IMR-90 (cell line): ENCODE data around the gene SHROOM3. TPM values are rescaled to one million over a fixed set of nuclear protein-coding genes. Genes with fewer than 3 reads are reported as not detected.

Experiments
- ATAC-seq: fragments of 200-7000 bp; cut with Tn5 transposase; 2 replicates; pipeline ENCODE4 v1.9.1; 2020; ENCODE audit warnings: low read depth, mild to moderate bottlenecking, moderate library complexity
- BruUV-seq: library from RNA; stranded (reverse); fragments of 400-500 nt; replicated peaks from 2 replicates; lab custom pipeline; 2021; lab: Mats Ljungman, UMichigan
- CTCF ChIA-PET: fragments of 300-600 bp; formaldehyde crosslinking; extraction: SDS; loops from one replicate; lab custom pipeline; 2021; ENCODE audit warnings: antibody characterized with exemption; lab: Yijun Ruan, JAX
- POLR2A ChIA-PET: fragments of 300-600 bp; sonication (Branson Sonifier 250); formaldehyde crosslinking; loops from one replicate; lab custom pipeline; 2022; ENCODE audit warnings: antibody characterized with exemption; ENCODE audit not compliant: unreplicated experiment; lab: Charles Lee
- DNase-seq: peaks from one replicate; pipeline ENCODE4 v3.0.0; 2013
- H2AFZ ChIP-seq: replicated peaks from 2 replicates; pipeline ENCODE3; 2013; ENCODE audit warnings: low read length, mild to moderate bottlenecking; ENCODE audit not compliant: poor library complexity
- H2AK5ac ChIP-seq: 2 replicates; pipeline ENCODE4 v1.6.1; 2013; ENCODE audit warnings: low read depth, low read length, inconsistent platforms
- H2AK9ac ChIP-seq: replicated peaks from 2 replicates; pipeline ENCODE3; 2013; ENCODE audit warnings: mild to moderate bottlenecking, low read depth, low read length, moderate library complexity; ENCODE audit not compliant: poor library complexity
- H2BK120ac ChIP-seq: 2 replicates; pipeline ENCODE4 v1.6.1; 2013; ENCODE audit warnings: low read depth, low read length, inconsistent platforms
- H2BK15ac ChIP-seq: 3 replicates; pipeline ENCODE4 v1.6.1; 2013; ENCODE audit warnings: low read depth, low read length, inconsistent platforms
- H2BK20ac ChIP-seq: 2 replicates; pipeline ENCODE4 v1.6.1; 2013; ENCODE audit warnings: low read depth, mild to moderate bottlenecking, inconsistent platforms, low read length, moderate library complexity
- H2BK5ac ChIP-seq: 2 replicates; pipeline ENCODE4 v1.6.1; 2013; ENCODE audit warnings: mild to moderate bottlenecking, low read depth, low read length, inconsistent platforms; ENCODE audit not compliant: poor library complexity, severe bottlenecking
- H3K14ac ChIP-seq: replicated peaks from 2 replicates; pipeline ENCODE4 v1.6.1; 2013; ENCODE audit warnings: low read depth, low read length, inconsistent platforms
- H3K18ac ChIP-seq: 2 replicates; pipeline ENCODE4 v1.6.1; 2013; ENCODE audit warnings: low read depth, low read length, control low read depth
- H3K23ac ChIP-seq: 2 replicates; pipeline ENCODE4 v1.6.1; 2013; ENCODE audit warnings: low read depth, low read length, inconsistent platforms
- H3K27ac ChIP-seq: 2 replicates; pipeline ENCODE4 v1.5.1; 2013; ENCODE audit warnings: mild to moderate bottlenecking, control low read depth, low read length; ENCODE audit not compliant: insufficient read depth
- H3K27me3 ChIP-seq: 2 replicates; pipeline ENCODE4 v1.6.1; 2013; ENCODE audit warnings: low read length; ENCODE audit not compliant: control insufficient read depth, insufficient read depth
- H3K36me3 ChIP-seq: 2 replicates; pipeline ENCODE4 v1.6.1; 2013; ENCODE audit warnings: low read length, mixed read lengths; ENCODE audit not compliant: control insufficient read depth, insufficient read depth
- H3K4ac ChIP-seq: 2 replicates; pipeline ENCODE4 v1.6.1; 2013; ENCODE audit warnings: low read depth, low read length, inconsistent platforms
- H3K4me1 ChIP-seq: 2 replicates; pipeline ENCODE4 v1.6.1; 2013; ENCODE audit warnings: low read length, mixed read lengths; ENCODE audit not compliant: control insufficient read depth, insufficient read depth
- H3K4me2 ChIP-seq: 2 replicates; pipeline ENCODE4 v1.6.1; 2013; ENCODE audit warnings: low read depth, mild to moderate bottlenecking, control low read depth, low read length, moderate library complexity
- H3K4me3 ChIP-seq: 2 replicates; pipeline ENCODE4 v1.5.1; 2013; ENCODE audit warnings: low read depth, mild to moderate bottlenecking, control low read depth, low read length, moderate library complexity; ENCODE audit not compliant: insufficient read depth
- H3K56ac ChIP-seq: 2 replicates; pipeline ENCODE4 v1.6.1; 2013; ENCODE audit warnings: low read length, inconsistent platforms; ENCODE audit not compliant: insufficient read depth; ENCODE audit errors: extremely low read depth
- H3K79me1 ChIP-seq, 2 experiments: 2 replicates each; pipeline ENCODE4 v1.6.1; 2013; ENCODE audit warnings: low read length in 2 of 2, inconsistent platforms in 1 of 2, low read depth in 1 of 2
- H3K9ac ChIP-seq: 2 replicates; pipeline ENCODE4 v1.6.1; 2013; ENCODE audit warnings: low read depth, low read length, control low read depth
- H3K9me1 ChIP-seq: 2 replicates; pipeline ENCODE4 v1.6.1; 2013; ENCODE audit warnings: low read length, inconsistent platforms; ENCODE audit not compliant: insufficient read depth
- H3K9me3 ChIP-seq: 2 replicates; pipeline ENCODE4 v1.6.1; 2013; ENCODE audit warnings: low read length; ENCODE audit not compliant: control insufficient read depth, insufficient read depth
- H4K20me1 ChIP-seq: 2 replicates; pipeline ENCODE4 v1.6.1; 2013; ENCODE audit warnings: low read length, inconsistent platforms; ENCODE audit not compliant: insufficient read depth
- H4K5ac ChIP-seq: 2 replicates; pipeline ENCODE4 v1.6.1; 2013; ENCODE audit warnings: mild to moderate bottlenecking, low read depth, low read length, control low read depth
- H4K8ac ChIP-seq, 2 experiments: 2 replicates each; pipeline ENCODE4 v1.6.1; 2013; ENCODE audit warnings: low read depth in 2 of 2, low read length in 2 of 2, control low read depth in 1 of 2, inconsistent platforms in 1 of 2
- H4K91ac ChIP-seq: 2 replicates; pipeline ENCODE4 v1.6.1; 2013; ENCODE audit warnings: low read depth, low read length, inconsistent platforms; ENCODE audit not compliant: insufficient read depth
- BHLHE40 ChIP-seq: fragments of 150-350 bp; IDR thresholded peaks from 2 replicates; pipeline ENCODE4 v1.6.1; 2016; ENCODE audit warnings: mild to moderate bottlenecking, low read depth, low read length
- CEBPB ChIP-seq: IDR thresholded peaks from 2 replicates; pipeline ENCODE4 v1.6.1; 2012; ENCODE audit warnings: low read depth, low read length, improper control_type of control experiment
- MAZ ChIP-seq: IDR thresholded peaks from 2 replicates; pipeline ENCODE4 v1.6.1; 2012; ENCODE audit warnings: low read depth, mild to moderate bottlenecking, low read length, improper control_type of control experiment, moderate library complexity, borderline replicate concordance
- MXI1 ChIP-seq: IDR thresholded peaks from 2 replicates; pipeline ENCODE4 v1.6.1; 2012; ENCODE audit warnings: low read depth, mild to moderate bottlenecking, low read length, moderate library complexity, borderline replicate concordance
- RCOR1 ChIP-seq: IDR thresholded peaks from 2 replicates; pipeline ENCODE4 v1.6.1; 2012; ENCODE audit warnings: mild to moderate bottlenecking, low read length, improper control_type of control experiment; ENCODE audit not compliant: insufficient replicate concordance
- RFX5 ChIP-seq: IDR thresholded peaks from 2 replicates; pipeline ENCODE4 v1.8.0; 2012; ENCODE audit warnings: low read depth, mild to moderate bottlenecking, low read length, moderate library complexity
- SMC3 ChIP-seq: fragments of 150-350 bp; IDR thresholded peaks from 2 replicates; pipeline ENCODE4 v1.6.1; 2016; ENCODE audit warnings: low read depth, mild to moderate bottlenecking, antibody characterized with exemption, low read length, moderate library complexity
- WGBS, 2 experiments: methylation state at CpG; one replicate each; pipeline versions ENCODE4 v1.1.5 to v1.1.7; 2013; ENCODE audit warnings: missing lambda C conversion rate in 2 of 2; ENCODE audit not compliant: insufficient read length in 1 of 2; ENCODE audit errors: extremely low coverage in 2 of 2; 5-methylcytosine and 5-hydroxymethylcytosine counted together
- dilution Hi-C: fragments of 300-500 bp; cut with HindIII; formaldehyde crosslinking; loops from one replicate; pipeline ENCODE4 v1.14.3; 2018; ENCODE audit warnings: low sequenced_read_pairs; ENCODE audit not compliant: unreplicated experiment
- in situ Hi-C: fragments of 300-500 bp; cut with MboI; formaldehyde crosslinking; loops from 3 replicates; pipeline ENCODE4 v1.14.3; 2019; ENCODE audit warnings: low sequenced_read_pairs, inconsistent platforms, mixed read lengths
- intact Hi-C: fragments of 100-400 bp; cut with micrococcal nuclease; formaldehyde crosslinking; loops from 2 replicates; pipeline ENCODE4 v1.10.0; 2022
- polyA plus RNA-seq, 3 experiments: library from polyadenylated mRNA; depleted of rRNA; stranded (reverse); fragments of >200 nt; gene quantifications; 2 replicates each; pipeline ENCODE4 v1.2.3, GENCODE V29; 2012; ENCODE audit warnings: low replicate concordance in 1 of 3
- total RNA-seq: library from RNA; depleted of rRNA; stranded (reverse); fragments of >200 nt; gene quantifications from 2 replicates; pipeline ENCODE4 v1.2.3, GENCODE V29; 2012
- TF ChIP-seq, protein P1 (sequence below): fragments of 150-350 bp; IDR thresholded peaks from 2 replicates; pipeline ENCODE4 v1.6.1; 2016; ENCODE audit warnings: low read depth, mild to moderate bottlenecking, low read length, moderate library complexity, borderline replicate concordance
- TF ChIP-seq, protein P2 (sequence below): conservative IDR thresholded peaks from 2 replicates; pipeline ENCODE4 v1.5.1; 2012; ENCODE audit warnings: mild to moderate bottlenecking, low read depth, low read length, improper control_type of control experiment

Gene SHROOM3
- total and polyA plus RNA-seq, 2 of the 4 experiments (the other 2 are of a cell fraction) = 10.8 to 19.5 TPM

- no peak overlapping the region for H3K4me2 ChIP-seq
- no peaks in the 10 kb centered on the region for H3K36me3 ChIP-seq
- peaks cover 0 to 6% of the 10 kb centered on the region in 2 experiments; a peak in 2 of 4 replicates for H3K79me1 ChIP-seq
- no peaks in the 10 kb centered on the region for H3K27me3 ChIP-seq
- 0 out of 4 replicates have a peak overlapping the region, but pooled peaks of 1 of the 2 experiments have one; percentile 16 for H4K8ac ChIP-seq
- in situ Hi-C loops (no loop called here), dilution Hi-C loops (no loop called here), intact Hi-C loops (loop anchor here (10.0 kb wide), 1 partner anchor 317 kb away; the partner anchor contains the start of gene SEPTIN11)
- H3K9me3 ChIP-seq = no peaks in the 10 kb centered on the region
- H4K20me1 ChIP-seq = no peaks in the 10 kb centered on the region
- H2BK120ac ChIP-seq = peak overlapping the region; percentile 44; the same call in 1 of the 2 replicates
- 0 out of 2 replicates have a peak overlapping the region, but pooled peaks have one; percentile 5 for H3K23ac ChIP-seq
- H3K4ac ChIP-seq = peak overlapping the region; percentile 7; the same call in 1 of the 2 replicates
- no peak overlapping the region for H3K56ac ChIP-seq
- H3K4me3 ChIP-seq = no peak overlapping the region
- TF ChIP-seq SMC3 (no peak), RFX5 (no peak), RCOR1 (no peak), MAZ (no peak), MXI1 (no peak), CEBPB (no peak), BHLHE40 (no peak)
- TF ChIP-seq, protein P1, sequence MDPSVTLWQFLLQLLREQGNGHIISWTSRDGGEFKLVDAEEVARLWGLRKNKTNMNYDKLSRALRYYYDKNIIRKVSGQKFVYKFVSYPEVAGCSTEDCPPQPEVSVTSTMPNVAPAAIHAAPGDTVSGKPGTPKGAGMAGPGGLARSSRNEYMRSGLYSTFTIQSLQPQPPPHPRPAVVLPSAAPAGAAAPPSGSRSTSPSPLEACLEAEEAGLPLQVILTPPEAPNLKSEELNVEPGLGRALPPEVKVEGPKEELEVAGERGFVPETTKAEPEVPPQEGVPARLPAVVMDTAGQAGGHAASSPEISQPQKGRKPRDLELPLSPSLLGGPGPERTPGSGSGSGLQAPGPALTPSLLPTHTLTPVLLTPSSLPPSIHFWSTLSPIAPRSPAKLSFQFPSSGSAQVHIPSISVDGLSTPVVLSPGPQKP = no peak
- TF ChIP-seq, protein P2, sequence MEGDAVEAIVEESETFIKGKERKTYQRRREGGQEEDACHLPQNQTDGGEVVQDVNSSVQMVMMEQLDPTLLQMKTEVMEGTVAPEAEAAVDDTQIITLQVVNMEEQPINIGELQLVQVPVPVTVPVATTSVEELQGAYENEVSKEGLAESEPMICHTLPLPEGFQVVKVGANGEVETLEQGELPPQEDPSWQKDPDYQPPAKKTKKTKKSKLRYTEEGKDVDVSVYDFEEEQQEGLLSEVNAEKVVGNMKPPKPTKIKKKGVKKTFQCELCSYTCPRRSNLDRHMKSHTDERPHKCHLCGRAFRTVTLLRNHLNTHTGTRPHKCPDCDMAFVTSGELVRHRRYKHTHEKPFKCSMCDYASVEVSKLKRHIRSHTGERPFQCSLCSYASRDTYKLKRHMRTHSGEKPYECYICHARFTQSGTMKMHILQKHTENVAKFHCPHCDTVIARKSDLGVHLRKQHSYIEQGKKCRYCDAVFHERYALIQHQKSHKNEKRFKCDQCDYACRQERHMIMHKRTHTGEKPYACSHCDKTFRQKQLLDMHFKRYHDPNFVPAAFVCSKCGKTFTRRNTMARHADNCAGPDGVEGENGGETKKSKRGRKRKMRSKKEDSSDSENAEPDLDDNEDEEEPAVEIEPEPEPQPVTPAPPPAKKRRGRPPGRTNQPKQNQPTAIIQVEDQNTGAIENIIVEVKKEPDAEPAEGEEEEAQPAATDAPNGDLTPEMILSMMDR = no peak
- no peak overlapping the region for H2AK5ac ChIP-seq
- no peak overlapping the region for H4K91ac ChIP-seq
- H3K9me1 ChIP-seq = peaks cover 3% of the 10 kb centered on the region
- H3K27ac ChIP-seq = no peak overlapping the region
- ChIA-PET POLR2A (no interaction called here), CTCF (no interaction called here)
- no peak overlapping the region for H4K5ac ChIP-seq
- no TSS peak for BruUV-seq
- H3K14ac ChIP-seq = no peak overlapping the region; the same call in 1 of the 2 replicates
- H2AFZ ChIP-seq = no peak overlapping the region
- H2AK9ac ChIP-seq = no peak overlapping the region
- no CpG with 5 or more reads among the region's 1 CpG for WGBS, 2 experiments
- peaks cover 4% of the 10 kb centered on the region for H3K4me1 ChIP-seq
- H3K9ac ChIP-seq = no peak overlapping the region
- no peak for DNase-seq
- H3K18ac ChIP-seq = no peak overlapping the region
- H2BK15ac ChIP-seq = peak overlapping the region; percentile 48; the same call in 1 of the 3 replicates
- H2BK5ac ChIP-seq = no peak overlapping the region
- peak overlapping the region; percentile 71 for H2BK20ac ChIP-seq
- no peak for ATAC-seq
These were observed 193.2 kb downstream of the SHROOM3 start for GRCh38 chr4:76628251-76628650.
